C4-2B (cell line): ENCODE measurements around the gene SCN2B.

Experiments used
- H3K27ac ChIP-seq: fragments of 450-650 bp; 2 replicates; pipeline ENCODE4 v1.5.1; 2017
- ZFX ChIP-seq: fragments of 450-650 bp; IDR thresholded peaks from 2 replicates; pipeline ENCODE4 v1.6.1; 2017
- TF ChIP-seq, protein P1 (sequence below): fragments of 450-650 bp; conservative IDR thresholded peaks from 2 replicates; pipeline ENCODE4 v1.5.1; 2017; ENCODE audit warnings: mild to moderate bottlenecking

The SCN2B gene

DNA sequence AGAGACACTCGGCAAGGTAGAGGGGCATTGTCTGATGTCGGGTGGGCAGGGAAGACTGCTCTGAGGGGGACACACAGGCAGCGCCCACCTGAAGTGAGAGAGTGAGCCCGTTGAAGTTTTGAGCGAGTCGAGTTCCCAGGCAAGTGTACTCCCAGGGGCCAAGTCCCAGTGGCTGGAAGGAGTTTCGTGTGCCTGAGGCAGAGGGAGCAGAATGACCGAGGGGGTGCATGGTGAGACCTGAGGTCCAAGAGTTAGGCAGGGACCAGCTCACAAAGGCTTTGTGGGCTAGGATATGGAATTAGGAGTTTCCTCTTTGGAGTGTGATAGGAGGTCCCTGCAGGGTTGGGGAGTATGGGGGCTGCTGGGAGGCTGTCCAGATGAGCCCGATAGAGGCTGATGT, 6.2 kb downstream of the SCN2B start:
- no peak overlapping the region for H3K27ac ChIP-seq
- no peak for TF ChIP-seq ZFX
- TF ChIP-seq, protein P1, sequence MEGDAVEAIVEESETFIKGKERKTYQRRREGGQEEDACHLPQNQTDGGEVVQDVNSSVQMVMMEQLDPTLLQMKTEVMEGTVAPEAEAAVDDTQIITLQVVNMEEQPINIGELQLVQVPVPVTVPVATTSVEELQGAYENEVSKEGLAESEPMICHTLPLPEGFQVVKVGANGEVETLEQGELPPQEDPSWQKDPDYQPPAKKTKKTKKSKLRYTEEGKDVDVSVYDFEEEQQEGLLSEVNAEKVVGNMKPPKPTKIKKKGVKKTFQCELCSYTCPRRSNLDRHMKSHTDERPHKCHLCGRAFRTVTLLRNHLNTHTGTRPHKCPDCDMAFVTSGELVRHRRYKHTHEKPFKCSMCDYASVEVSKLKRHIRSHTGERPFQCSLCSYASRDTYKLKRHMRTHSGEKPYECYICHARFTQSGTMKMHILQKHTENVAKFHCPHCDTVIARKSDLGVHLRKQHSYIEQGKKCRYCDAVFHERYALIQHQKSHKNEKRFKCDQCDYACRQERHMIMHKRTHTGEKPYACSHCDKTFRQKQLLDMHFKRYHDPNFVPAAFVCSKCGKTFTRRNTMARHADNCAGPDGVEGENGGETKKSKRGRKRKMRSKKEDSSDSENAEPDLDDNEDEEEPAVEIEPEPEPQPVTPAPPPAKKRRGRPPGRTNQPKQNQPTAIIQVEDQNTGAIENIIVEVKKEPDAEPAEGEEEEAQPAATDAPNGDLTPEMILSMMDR = no peak

DNA sequence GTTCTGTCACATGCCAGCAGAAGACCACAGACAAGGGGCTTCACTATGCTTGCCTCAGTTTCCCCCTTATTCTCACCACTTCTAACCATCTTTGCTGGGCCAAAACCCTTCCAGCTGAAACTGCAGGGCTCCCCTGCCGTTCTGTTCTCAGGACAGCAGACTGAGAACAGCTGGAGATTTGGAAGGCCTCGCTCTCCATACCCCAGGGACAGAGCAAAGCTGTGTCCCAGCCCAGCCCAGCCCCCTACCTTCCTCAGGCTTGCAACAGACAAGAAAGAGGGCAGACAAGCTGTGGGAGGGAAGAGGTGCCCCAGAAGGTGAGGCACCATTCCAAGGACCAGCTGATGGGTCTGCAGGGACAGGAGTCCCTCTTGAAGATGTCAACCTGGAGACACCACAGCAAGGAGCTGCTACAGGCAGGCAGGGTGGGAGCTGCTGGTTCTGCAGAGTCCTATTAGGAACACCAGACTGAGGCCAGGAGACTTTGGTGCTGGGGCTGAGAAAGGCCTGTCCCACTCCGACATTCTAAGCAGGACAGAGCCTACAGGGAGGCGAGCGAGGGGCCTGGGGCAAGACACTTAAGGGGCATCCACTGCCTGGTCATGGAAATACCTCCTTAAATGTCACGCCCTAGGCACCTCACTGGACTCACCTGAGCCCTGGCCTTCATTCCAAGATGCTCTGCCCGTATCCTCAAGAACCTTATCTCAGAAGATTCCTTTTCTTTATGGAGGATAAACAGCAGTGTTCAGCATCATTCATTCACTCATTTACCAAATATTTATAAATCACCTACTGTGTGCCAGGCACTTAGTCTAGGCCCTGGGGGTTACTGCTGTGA, 6.9 kb downstream of the SCN2B start:
- TF ChIP-seq, protein P1 = no peak
- no peak for TF ChIP-seq ZFX
- no peak overlapping the region for H3K27ac ChIP-seq

DNA sequence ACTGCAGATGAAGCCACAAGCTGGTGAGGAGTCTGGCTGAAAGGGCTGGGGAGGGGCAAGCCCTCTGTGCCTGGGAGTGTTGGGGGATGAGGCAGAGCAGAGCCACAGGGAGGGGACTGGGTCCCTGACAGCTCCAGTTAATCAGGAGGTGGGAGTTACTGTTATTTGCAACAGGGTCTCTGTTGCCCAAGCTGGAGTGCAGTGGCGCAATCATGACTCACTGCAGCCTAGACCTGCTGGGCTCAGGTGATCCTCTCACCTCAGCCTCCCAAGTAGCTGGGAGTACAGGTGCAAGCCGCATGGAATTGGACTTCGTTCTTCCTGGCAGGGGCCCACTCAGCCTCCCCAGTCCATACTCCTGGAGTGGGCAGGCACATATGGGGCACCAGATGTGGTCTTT, 7.7 kb downstream of the SCN2B start:
- H3K27ac ChIP-seq = no peak overlapping the region
- TF ChIP-seq, protein P1 = no peak
- no peak for TF ChIP-seq ZFX

DNA sequence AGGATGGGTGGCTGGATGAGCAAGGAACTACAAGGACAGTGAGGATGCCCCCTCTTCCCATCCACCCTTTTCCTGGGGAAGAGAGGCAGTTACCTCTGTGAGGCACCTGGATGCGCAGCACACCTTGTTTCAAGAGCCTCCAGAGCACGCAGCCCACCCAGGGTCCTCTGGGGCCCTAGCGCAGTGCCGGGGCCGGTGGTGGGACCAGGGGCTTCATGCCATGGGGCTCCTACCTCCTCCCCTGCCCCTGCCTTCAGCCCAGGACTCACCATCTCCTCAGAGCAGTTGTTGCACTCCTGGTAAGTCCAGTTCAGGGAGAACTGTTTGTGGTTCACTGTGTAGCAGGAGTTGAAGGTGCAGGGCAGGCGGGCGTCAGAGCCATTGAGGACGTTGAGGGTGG, 8.1 kb downstream of the SCN2B start:
- H3K27ac ChIP-seq = no peak overlapping the region
- no peak for TF ChIP-seq ZFX
- TF ChIP-seq, protein P1 = no peak

DNA sequence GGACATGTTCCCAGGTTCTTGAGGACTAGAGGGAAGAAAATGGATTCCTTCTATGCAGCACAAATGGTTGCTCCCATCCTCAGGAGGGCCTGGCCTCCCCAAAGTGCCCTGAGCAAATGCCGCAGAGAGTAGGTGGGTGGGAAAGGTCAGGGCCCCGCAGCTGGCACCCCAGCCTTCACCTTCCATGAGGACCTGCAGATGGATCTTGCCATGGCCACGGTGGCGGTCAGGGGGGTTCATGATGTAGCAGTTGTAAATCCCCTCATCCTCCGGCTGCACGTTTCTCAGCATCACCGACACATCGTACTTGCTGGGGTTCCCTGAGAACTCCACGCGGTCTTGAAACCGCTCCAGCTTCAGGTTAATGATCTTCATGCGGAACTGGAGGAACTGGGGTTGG, 8.5 kb downstream of the SCN2B start:
- no peak overlapping the region for H3K27ac ChIP-seq
- no peak for TF ChIP-seq ZFX
- TF ChIP-seq, protein P1 = no peak

DNA sequence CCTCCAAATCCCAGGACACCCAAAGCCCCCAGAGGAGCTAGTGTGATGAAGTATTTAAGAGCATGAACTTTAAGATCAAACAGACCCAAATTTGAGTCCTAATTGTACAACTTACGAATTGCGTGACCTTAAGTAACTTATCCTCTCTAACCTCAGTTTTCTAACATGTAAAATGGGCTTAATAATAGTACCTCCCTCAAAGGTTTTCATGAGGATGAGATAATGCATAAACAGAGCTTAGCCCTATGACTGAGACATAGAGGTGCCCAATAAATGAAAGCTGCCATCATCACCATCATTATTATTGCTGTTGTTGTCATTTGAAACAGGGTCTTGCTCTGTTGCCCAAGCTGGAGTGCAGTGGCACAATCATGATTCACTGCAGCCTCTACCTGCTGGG, 9.2 kb downstream of the SCN2B start:
- H3K27ac ChIP-seq = no peak overlapping the region
- no peak for TF ChIP-seq ZFX
- TF ChIP-seq, protein P1 = no peak

DNA sequence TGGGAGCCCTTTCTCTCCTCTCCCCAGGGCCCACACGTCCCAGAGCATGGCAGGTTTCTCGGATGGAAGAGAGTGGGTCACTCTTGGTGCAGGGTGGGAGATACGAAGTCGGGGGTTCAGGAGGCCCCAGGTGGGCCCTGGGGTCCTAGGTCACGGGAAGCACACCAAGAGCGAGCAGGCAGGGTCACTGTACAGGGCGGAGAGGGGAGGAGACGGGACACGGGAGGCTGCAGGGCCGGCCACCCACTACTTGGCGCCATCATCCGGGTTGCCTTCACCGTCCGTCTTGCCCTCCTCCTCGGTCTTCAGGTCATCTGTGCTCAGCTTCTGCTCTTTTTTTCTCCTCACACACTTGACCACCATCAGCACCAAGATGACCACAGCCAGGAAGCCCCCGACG, 9.8 kb downstream of the SCN2B start:
- no peak overlapping the region for H3K27ac ChIP-seq
- TF ChIP-seq, protein P1 = no peak
- no peak for TF ChIP-seq ZFX
